OCI-LY1 (cell line): ENCODE results near the gene GANC.

Source experiments
- CTCF ChIP-seq: fragments of 200-600 bp; sonication (generic), shearing (Covaris generic); IDR thresholded peaks from 2 replicates; pipeline ENCODE4 v1.5.1; 2017; ENCODE audit warnings: mild to moderate bottlenecking, antibody characterized with exemption, low read length, moderate library complexity, mixed read lengths
- EZH2 ChIP-seq: fragments of 200-600 bp; sonication (generic), shearing (Covaris generic); IDR thresholded peaks from 2 replicates; pipeline ENCODE4 v1.8.0; 2017; ENCODE audit warnings: borderline replicate concordance, mixed run types, mild to moderate bottlenecking, antibody characterized with exemption, low read length, moderate library complexity, mixed read lengths

- TF ChIP-seq CTCF (no peak), EZH2 (no peak)
Observed at GRCh38 chr15:42363487-42363886, 90.5 kb downstream of the GANC start.
